T-helper 9 cell (primary cell): Measurements from ENCODE around the gene FREM2.

Source experiments
- DNase-seq: peaks from one replicate; pipeline ENCODE4 v3.0.0-alpha.2; 2020

Gene FREM2

DNA sequence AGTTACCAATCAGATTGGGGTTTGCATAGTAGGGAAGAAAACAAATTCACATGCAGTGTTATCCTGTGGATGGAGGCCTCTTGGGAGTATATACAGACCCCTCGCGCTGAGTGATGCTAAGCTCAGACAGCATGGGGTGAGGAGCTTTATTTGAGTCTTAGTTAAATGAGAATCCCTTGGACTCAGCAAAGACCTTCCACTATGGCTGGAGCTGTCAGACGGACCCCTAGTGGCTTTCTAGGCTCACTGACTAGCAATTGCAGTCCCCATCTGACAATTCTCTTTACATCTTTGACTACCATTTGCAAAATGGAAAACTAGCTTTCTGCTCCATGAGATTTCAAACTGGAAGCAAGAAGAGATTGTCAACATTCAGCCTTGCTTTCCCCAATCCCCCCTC lies 213.3 kb downstream of the FREM2 start:
- DNase-seq = no peak

DNA sequence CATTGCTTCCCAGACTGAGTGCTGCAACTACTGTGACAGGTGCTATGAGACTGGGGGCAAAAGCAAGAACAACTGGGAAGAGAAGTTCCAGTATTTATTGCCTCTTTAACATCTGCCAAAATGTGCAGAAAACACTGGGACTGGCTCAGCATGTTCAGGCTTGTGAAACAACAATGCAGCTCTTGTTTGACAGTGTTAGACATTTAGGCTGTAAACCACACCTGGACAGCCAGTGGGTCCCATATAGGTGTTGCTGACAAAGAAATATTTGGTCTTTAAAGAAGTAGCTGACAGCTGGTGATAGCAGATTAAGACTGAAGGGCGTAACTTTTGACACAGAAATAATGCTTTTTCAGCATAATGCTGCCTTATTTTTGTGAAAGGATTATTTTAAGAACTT lies 215.7 kb downstream of the FREM2 start:
- DNase-seq = no peak

DNA sequence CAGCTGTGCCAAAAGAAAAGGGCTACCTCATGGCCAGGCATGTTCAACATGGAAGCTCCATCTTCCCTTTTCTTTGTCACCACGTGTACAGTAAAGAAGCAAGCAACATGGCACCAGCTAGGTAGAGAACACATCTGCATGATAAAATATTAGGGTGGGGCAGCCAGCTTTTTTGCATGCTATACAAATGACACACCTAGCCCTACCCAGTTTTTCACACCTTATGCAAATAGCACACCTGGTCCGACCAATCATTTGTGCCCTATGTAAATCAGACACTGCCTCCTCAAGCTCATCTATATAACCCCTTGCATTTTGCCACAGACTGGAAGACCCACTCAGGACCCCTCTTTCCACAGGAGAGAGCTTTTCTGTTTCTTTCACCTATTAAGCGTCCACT lies 218.2 kb downstream of the FREM2 start:
- no peak for DNase-seq

DNA sequence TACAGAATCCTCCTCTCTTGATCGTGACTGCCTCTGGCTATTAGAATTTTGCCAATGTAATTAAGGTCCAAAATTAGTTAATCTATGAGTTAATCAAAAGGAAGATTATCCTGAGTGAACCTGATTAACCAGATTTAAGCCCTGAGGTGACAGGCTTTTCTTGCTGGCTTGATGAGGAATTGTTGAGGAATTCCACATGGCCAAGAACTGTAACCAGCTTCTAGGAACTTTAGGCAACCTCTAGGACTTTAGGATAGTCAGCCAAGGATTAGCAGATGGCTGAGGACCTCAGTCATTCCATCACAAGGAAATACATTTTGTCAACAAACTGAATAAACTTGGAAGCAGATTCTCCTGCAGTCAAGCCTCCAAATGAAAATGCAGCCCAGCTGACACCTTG lies 219.0 kb downstream of the FREM2 start:
- no peak for DNase-seq

DNA sequence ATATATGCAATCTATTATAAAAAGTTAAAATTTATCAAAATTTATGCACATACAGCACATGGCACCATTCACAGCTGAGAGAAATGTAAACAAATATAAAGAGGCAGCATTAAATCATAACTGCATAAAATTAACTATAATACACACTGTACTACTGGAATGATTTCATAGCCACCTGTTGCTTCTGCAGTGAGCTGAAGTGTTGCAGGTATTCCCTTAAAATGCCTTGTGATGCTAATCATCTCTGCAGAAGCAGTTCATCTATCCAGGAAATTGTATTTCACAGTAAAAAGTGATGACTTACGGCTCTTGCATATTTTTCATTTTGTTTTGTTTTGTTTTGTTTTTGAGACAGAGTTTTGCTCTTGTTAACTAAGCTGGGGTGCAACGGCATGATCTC lies 221.7 kb downstream of the FREM2 start:
- no peak for DNase-seq

DNA sequence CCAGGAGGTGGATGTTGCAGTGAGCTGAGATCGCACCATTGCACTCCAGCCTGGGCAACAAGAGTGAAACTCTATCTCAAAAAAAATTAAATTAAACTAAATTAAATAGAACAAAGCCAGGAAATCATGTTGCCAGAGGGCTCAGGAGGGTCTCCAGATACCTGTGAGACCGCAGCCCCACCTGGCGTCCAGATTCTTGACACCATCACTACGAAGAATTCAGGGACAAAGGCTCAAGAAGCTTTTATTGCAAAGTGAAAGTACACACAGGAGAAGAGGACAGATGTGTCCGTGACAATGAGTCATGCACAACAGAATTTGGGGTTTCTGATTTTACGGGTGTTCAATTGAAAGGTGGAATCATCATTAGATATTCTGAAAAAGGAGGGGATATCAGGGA lies 227.2 kb downstream of the FREM2 start:
- no peak for DNase-seq

- DNase-seq = no peak
Observed at GRCh38 chr13:38921081-38921480, 234.2 kb downstream of the FREM2 start.

DNA sequence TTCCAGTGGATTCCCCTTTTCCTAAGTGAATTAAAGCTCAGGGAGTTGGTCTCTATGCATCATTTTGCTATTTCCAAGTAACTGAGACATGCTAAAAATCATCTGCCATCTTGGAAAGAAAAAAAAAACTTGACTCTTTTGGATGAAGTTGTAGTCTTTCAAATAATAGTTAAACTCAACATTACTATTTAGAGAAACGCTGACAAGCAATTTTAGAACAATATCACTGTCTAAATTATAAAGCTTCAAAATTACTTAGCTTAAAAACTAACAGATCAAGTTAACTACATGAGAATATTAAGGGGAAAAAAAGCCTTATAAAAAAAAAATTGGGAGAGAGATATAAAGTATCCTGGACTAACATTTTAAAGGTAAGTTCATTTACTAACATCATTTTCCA lies 235.3 kb downstream of the FREM2 start:
- no peak for DNase-seq

DNA sequence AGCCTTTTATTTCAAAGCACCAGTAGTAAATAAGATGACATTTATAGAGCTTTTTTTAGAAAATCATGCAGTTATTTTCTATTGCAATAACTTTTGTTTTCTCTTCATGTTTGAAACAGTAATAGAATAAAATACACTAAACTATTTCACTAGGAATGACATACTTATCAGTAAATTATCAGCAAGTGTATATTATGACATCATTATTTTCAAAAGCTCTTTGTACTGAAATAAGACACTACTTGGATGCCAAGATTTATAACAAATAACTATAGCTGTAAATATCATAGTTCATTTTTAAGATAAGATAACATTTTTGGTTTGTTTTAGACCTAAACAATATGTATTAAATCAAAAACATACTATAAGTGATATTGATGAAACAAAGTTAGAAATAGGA lies 246.9 kb downstream of the FREM2 start:
- DNase-seq = no peak
